HCT116 (cell line): Measurements from ENCODE around the gene PIK3CA.

Experiments
- ATF3 ChIP-seq: IDR thresholded peaks from 2 replicates; pipeline ENCODE4 v1.6.1; 2012
- CBX3 ChIP-seq: IDR thresholded peaks from 2 replicates; pipeline ENCODE4 v1.6.1; 2012; ENCODE audit warnings: low read depth
- CEBPB ChIP-seq: IDR thresholded peaks from 2 replicates; pipeline ENCODE4 v1.6.1; 2012; ENCODE audit warnings: low read depth
- CTCF ChIP-seq, 3 experiments: fragments of 200-600 bp in 1 of 3; sonication (generic) in 1 of 3; IDR thresholded peaks in 2 of 3; conservative IDR thresholded peaks in 1 of 3; 2 replicates each; pipeline ENCODE4 v1.5.1; 2012 to 2017; ENCODE audit warnings: low read depth in 2 of 3, low read length in 2 of 3, antibody characterized with exemption in 1 of 3, borderline replicate concordance in 1 of 3, control low read depth in 1 of 3, mild to moderate bottlenecking in 1 of 3, mixed read lengths in 1 of 3, mixed run types in 1 of 3, moderate library complexity in 1 of 3; ENCODE audit not compliant: insufficient read depth in 1 of 3
- EZH2 ChIP-seq: fragments of 200-600 bp; sonication (generic); IDR thresholded peaks from 2 replicates; pipeline ENCODE4 v1.6.1; 2017; ENCODE audit warnings: antibody characterized with exemption, mixed run types
- FOSL1 ChIP-seq: IDR thresholded peaks from 2 replicates; pipeline ENCODE4 v1.6.1; 2012; ENCODE audit warnings: low read depth
- MAX ChIP-seq: IDR thresholded peaks from 2 replicates; pipeline ENCODE4 v1.6.1; 2012
- POLR2A ChIP-seq: IDR thresholded peaks from 2 replicates; pipeline ENCODE4 v1.7.0; 2011; ENCODE audit warnings: borderline replicate concordance; ENCODE audit not compliant: insufficient read depth, insufficient read length; ENCODE audit errors: extremely low read depth
- POLR2AphosphoS5 ChIP-seq: IDR thresholded peaks from 2 replicates; pipeline ENCODE4 v1.6.1; 2011; ENCODE audit warnings: mild to moderate bottlenecking, low read depth, low read length, moderate library complexity

GRCh38 chr3:179289295-179289694 lies 141.1 kb downstream of the PIK3CA start:
- TF ChIP-seq POLR2AphosphoS5 = no peak
- TF ChIP-seq CBX3 = no peak
- no peak for TF ChIP-seq CTCF (IDR thresholded peaks at IDR 0.05 in 2 of 3, conservative IDR thresholded peaks at IDR 0.05 in 1 of 3; ENCODE audit: borderline replicate concordance in 1 of 3, insufficient read depth in 1 of 3, low read depth in 2 of 3, low read length in 2 of 3)
- TF ChIP-seq CEBPB = no peak
- no peak for TF ChIP-seq POLR2A
- TF ChIP-seq FOSL1 = no peak
- TF ChIP-seq EZH2 = no peak
- no peak for TF ChIP-seq MAX
- no peak for TF ChIP-seq ATF3
